Measurements from ENCODE around the gene NPAS3.

Gene NPAS3

DNA sequence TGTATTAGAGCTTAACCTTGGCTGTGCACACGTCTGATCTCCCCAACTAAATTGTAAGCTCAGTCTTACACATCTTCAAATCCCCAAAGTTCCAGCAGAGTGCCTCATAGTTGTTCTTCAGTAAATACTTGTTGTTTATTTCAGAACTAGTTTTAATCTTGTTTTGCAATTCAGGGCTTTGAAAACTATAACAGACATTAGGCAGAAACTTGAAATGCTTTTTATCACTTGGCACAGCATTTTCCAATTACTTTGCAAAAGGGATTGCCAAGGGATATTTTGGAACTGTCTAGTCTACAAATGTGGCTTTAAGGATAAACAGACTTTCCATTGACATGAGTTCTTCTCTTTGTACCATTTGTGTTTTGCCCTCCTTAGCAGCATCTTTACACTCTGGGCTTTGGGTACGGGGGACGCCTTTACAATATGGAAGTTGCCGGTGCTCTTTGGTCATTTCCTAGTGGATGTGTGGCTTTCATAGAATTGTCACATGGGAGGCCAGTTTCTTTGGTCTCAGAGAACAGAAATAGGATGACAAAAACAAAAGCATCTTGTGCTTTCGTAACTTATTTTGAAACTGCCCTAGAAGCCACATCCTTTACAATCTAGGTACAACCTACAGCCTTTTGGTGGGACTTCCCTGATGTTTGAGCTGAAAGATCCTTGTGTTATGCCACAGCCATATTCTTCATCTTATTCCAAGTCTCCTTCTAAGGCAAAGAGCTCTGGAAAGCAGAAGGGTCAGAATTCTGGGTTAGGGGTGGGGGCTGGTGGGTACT, 96.9 kb downstream of the NPAS3 start:
- TF ChIP-seq, protein P1, sequence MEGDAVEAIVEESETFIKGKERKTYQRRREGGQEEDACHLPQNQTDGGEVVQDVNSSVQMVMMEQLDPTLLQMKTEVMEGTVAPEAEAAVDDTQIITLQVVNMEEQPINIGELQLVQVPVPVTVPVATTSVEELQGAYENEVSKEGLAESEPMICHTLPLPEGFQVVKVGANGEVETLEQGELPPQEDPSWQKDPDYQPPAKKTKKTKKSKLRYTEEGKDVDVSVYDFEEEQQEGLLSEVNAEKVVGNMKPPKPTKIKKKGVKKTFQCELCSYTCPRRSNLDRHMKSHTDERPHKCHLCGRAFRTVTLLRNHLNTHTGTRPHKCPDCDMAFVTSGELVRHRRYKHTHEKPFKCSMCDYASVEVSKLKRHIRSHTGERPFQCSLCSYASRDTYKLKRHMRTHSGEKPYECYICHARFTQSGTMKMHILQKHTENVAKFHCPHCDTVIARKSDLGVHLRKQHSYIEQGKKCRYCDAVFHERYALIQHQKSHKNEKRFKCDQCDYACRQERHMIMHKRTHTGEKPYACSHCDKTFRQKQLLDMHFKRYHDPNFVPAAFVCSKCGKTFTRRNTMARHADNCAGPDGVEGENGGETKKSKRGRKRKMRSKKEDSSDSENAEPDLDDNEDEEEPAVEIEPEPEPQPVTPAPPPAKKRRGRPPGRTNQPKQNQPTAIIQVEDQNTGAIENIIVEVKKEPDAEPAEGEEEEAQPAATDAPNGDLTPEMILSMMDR (IDR thresholded peaks at IDR 0.05; ENCODE audit: extremely low read depth, missing control alignments) = no peak
- no peak for DNase-seq (ENCODE audit: low spot score)

DNA sequence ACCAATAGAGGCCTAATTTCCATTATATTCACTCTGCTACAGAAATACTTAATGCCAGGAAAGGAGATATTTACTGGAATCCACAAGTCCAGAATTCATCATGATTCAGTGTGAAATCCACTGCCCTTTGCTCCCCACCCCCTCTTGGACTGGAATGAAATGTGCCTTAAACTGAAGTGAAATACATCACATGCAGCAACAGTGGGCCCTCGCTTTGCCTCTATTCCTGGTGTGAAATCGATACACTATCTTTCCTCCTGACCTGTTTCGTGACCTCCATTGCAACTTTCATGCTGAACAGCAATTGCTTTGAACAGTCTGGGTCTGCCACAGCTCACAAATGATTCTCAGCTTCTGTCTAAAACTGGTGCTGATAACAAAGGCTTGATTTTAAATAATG, 100.6 kb downstream of the NPAS3 start:
- TF ChIP-seq, protein P1 (IDR thresholded peaks at IDR 0.05; ENCODE audit: extremely low read depth, missing control alignments) = no peak
- no peak for DNase-seq (ENCODE audit: low spot score)

DNA sequence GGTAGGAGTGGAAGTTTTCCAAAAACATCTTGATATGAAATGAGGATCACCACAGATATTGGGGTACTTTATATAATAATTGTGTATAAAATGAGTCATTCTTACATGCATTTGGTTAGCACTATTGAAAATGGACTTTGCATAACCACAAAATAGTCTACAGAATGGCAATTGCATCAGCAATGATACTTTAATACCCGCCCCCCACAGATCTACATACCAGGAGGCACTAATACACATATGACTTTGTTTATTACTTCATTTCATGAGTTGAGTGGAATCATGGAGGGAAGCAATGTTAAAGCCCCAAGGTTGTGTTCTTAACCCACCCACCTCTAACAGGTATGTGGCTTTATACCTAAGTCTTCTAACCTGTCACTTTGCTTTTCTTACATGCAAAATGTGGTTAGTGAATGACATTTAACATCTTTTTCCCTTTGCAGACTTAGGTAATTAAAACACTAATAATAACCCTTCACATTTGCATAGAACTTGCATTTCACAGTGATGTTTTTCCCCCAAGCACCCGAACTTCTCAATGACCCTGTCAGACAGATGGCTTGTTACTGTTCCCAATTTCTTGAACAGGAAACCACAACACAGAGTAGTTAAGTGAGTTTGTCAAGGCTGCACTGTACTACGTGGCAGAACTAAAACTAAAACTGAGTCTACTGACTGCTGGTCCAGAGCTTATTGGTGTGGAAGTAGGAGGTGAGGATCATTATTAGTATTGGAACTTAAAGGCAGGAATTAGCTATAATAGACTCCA, 101.9 kb downstream of the NPAS3 start:
- DNase-seq (ENCODE audit: low spot score) = no peak
- TF ChIP-seq, protein P1 (IDR thresholded peaks at IDR 0.05; ENCODE audit: extremely low read depth, missing control alignments) = no peak

DNA sequence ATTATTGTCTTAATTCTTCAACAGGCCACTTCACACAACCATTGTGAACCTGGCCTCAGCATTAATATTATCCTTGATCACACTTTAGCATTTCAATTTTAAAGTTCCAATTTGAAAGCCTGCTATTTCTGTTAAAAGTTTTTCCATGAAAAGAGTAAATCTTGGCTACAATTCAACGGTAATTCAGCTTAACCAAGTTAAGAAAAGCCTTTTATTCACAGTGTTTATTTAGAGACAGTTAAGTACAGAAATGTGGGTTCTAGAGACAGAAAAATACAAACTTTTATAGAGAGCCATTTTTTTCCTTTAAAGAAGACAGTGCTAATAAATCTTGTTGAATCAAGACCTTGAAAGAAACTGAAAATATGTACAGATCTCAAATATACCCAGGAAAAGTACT, 103.9 kb downstream of the NPAS3 start:
- TF ChIP-seq, protein P1 (IDR thresholded peaks at IDR 0.05; ENCODE audit: extremely low read depth, missing control alignments) = no peak

DNA sequence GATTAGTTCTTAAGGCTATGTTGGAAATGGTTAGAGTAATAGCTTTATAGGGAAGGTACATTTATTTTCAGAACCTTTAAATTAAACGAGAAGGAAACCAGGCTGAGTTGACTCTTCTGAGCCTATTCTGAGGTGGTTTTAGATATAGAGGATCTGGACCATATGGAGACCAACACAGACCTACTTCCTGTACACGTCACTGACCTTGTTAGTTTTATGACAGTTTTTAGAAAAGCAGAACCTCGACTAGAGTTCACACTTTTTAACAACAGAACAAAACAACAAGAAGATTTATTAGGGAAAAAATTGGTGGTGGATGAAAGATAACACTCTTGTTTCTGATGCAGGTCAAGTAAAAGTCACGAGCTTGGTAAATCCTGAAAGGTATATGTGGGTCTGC, 107.1 kb downstream of the NPAS3 start:
- TF ChIP-seq, protein P1 (IDR thresholded peaks at IDR 0.05; ENCODE audit: extremely low read depth, missing control alignments) = no peak
- DNase-seq (ENCODE audit: low spot score) = no peak

More for the DNA sequence above, 103.9 kb downstream of the NPAS3 start:
- DNase-seq (ENCODE audit: low spot score) = no peak

DNA sequence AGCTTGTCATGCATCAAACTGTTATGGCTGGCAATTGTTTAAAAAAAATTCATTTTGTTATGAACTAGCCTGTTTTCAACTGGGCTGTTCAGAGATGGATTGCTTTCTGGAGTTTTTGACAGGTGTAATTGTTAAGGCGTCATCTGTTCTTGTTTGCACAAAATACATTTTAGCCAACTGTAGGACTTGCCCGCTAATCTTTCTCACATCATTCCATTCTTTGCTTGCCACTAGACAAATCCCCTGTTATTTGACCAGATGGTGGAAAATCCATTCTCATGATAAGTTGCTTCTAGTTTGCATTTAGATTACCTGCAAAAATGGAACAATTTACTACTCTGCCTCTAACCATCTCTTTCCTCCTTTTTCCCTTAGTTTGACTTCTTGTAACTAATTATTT, 114.3 kb downstream of the NPAS3 start:
- TF ChIP-seq, protein P1 (IDR thresholded peaks at IDR 0.05; ENCODE audit: extremely low read depth, missing control alignments) = no peak
- no peak for DNase-seq (ENCODE audit: low spot score)

DNA sequence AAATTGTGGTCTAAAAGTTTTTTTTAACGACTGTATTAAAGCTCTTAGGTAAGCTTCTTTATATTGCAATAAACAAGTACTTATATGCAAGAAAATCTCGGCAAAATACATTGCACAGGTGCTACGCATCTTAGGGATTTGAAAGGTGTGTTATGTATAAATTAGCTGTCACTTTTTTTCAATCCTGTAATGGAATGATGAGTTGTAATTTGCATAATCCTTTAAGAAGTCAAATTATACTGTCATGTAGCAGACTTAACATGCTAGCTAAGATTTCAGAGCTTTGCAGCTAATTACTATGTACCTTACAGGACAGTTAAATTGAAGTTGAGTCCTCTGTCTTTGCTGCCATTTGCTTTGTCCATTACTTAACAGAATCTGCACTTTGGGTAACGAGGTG, 117.5 kb downstream of the NPAS3 start:
- TF ChIP-seq, protein P1 (IDR thresholded peaks at IDR 0.05; ENCODE audit: extremely low read depth, missing control alignments) = no peak
- no peak for DNase-seq (ENCODE audit: low spot score)

Measured in GM20000 (cell line).